Smooth muscle cell (in vitro differentiated cells): Measurements from ENCODE around the gene LHX4. TPM values are rescaled to one million over a fixed set of nuclear protein-coding genes. Genes with fewer than 3 reads are reported as not detected.

Source experiments
- DNase-seq: peaks from one replicate; lab custom pipeline; 2025; ENCODE audit not compliant: unreplicated experiment; lab: John Stamatoyannopoulos, UW
- H2AFZ ChIP-seq: fragments of 200-600 bp; sonication (generic); 2 replicates; pipeline ENCODE4 v1.6.0; 2016; ENCODE audit warnings: antibody characterized with exemption, low read depth, mild to moderate bottlenecking
- H3F3A ChIP-seq: fragments of 200-600 bp; sonication (generic); 2 replicates; pipeline ENCODE4 v1.6.0; 2017; ENCODE audit warnings: antibody characterized with exemption, low read depth
- H3K27ac ChIP-seq: fragments of 200-600 bp; sonication (generic); 2 replicates; pipeline ENCODE4 v1.5.1; 2016; ENCODE audit warnings: low read depth, mild to moderate bottlenecking
- H3K27me3 ChIP-seq: fragments of 200-600 bp; sonication (generic); 2 replicates; pipeline ENCODE4 v1.6.1; 2016; ENCODE audit warnings: low read depth, mild to moderate bottlenecking
- H3K36me3 ChIP-seq: fragments of 200-600 bp; sonication (generic); 2 replicates; pipeline ENCODE4 v1.5.1; 2016; ENCODE audit warnings: low read depth
- H3K4me1 ChIP-seq: fragments of 200-600 bp; sonication (generic); 2 replicates; pipeline ENCODE4 v1.5.1; 2016; ENCODE audit warnings: low read depth
- H3K4me2 ChIP-seq: fragments of 200-600 bp; sonication (generic); 2 replicates; pipeline ENCODE4 v1.6.0; 2016; ENCODE audit warnings: mild to moderate bottlenecking
- H3K4me3 ChIP-seq: fragments of 200-600 bp; sonication (generic); 2 replicates; pipeline ENCODE4 v1.5.1; 2016; ENCODE audit warnings: mild to moderate bottlenecking
- H3K79me2 ChIP-seq: fragments of 200-600 bp; sonication (generic); 2 replicates; pipeline ENCODE4 v1.6.0; 2016; ENCODE audit warnings: low read depth, mild to moderate bottlenecking
- H3K9ac ChIP-seq: fragments of 200-600 bp; sonication (generic); 2 replicates; pipeline ENCODE4 v1.6.0; 2016; ENCODE audit warnings: low read depth
- H3K9me3 ChIP-seq: fragments of 200-600 bp; sonication (generic); replicated peaks from 2 replicates; pipeline ENCODE4 v1.5.1; 2016; ENCODE audit warnings: low read depth
- H4K20me1 ChIP-seq: fragments of 200-600 bp; sonication (generic); 2 replicates; pipeline ENCODE4 v1.6.0; 2016; ENCODE audit warnings: low read depth
- WGBS: methylation state at CpG from one replicate; pipeline ENCODE4 v1.1.7; 2016; ENCODE audit warnings: low lambda C conversion rate; 5-methylcytosine and 5-hydroxymethylcytosine counted together
- polyA plus RNA-seq: library from polyadenylated mRNA; unstranded; fragments of >200 nt; fragmentation: Nextera tagmentation; extraction: Ambion mirVana; gene quantifications from 2 replicates; pipeline ENCODE4 v1.2.1, GENCODE V29; 2016
- total RNA-seq: library from RNA; depleted of rRNA; stranded (reverse); fragments of >200 nt; gene quantifications from 2 replicates; pipeline ENCODE4 v1.2.3, GENCODE V29; 2014
- TF ChIP-seq, protein P1 (sequence below): fragments of 200-600 bp; sonication (generic); IDR thresholded peaks from 2 replicates; pipeline ENCODE4 v1.5.1; 2017; ENCODE audit warnings: borderline replicate concordance, mild to moderate bottlenecking, antibody characterized with exemption; ENCODE audit not compliant: insufficient read depth, poor library complexity, severe bottlenecking

LHX4 gene
- total and polyA plus RNA-seq, 2 experiments from 2014 or later = not detected

DNA sequence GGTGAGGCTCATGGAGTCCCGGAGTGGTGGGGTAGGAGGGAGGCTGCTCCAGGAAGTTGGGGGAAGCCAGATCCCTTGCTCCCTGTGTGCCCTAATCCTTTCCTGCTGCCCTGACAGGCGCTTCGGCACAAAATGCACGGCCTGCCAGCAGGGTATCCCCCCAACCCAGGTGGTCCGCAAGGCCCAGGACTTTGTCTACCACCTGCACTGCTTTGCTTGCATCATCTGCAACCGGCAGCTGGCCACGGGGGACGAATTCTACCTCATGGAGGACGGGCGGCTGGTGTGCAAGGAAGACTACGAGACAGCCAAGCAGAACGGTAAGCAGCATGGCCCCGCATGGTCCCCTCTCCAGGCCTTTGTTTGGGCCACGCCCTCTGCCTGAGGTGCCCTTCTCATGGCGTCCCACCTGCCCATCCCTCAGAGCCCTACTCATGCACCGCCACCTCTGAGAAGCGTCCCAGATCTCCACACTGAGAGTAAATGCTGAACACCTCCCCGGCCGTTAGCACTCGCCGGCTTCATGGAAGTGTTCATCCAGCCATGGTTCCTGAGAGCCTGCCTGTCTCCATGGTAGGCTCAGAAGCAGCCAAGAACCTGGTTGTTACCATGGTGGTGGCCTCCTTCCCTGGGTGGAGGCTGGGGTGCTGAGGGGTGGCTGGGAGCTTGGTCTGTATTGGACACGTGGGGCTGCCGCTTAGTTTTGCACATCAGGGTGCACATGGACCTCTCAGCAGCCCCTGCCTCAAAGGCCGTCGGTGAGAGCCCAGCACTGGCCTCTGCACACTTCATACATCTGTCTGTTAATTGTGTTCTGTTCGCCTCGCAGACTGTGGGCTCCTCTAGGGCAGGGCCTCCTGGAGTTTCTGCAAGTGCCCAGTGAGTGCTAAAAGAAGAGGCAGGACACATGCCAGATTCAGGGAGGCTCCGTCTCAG is 36.5 kb downstream of the LHX4 start:
- H3K36me3 ChIP-seq = no peaks in the 10 kb centered on the region
- H3K27ac ChIP-seq = no peak overlapping the region
- DNase-seq = no peak
- no peak overlapping the region for H3K9ac ChIP-seq
- no peaks in the 10 kb centered on the region for H3K79me2 ChIP-seq
- H3K4me2 ChIP-seq = no peak overlapping the region
- no peaks in the 10 kb centered on the region for H3F3A ChIP-seq
- no peaks in the 10 kb centered on the region for H4K20me1 ChIP-seq
- WGBS = 86% methylated on average over 26 of the region's 28 CpGs
- H3K4me1 ChIP-seq = peaks cover 20% of the 10 kb centered on the region
- no peak overlapping the region for H2AFZ ChIP-seq
- TF ChIP-seq, protein P1, sequence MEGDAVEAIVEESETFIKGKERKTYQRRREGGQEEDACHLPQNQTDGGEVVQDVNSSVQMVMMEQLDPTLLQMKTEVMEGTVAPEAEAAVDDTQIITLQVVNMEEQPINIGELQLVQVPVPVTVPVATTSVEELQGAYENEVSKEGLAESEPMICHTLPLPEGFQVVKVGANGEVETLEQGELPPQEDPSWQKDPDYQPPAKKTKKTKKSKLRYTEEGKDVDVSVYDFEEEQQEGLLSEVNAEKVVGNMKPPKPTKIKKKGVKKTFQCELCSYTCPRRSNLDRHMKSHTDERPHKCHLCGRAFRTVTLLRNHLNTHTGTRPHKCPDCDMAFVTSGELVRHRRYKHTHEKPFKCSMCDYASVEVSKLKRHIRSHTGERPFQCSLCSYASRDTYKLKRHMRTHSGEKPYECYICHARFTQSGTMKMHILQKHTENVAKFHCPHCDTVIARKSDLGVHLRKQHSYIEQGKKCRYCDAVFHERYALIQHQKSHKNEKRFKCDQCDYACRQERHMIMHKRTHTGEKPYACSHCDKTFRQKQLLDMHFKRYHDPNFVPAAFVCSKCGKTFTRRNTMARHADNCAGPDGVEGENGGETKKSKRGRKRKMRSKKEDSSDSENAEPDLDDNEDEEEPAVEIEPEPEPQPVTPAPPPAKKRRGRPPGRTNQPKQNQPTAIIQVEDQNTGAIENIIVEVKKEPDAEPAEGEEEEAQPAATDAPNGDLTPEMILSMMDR = no peak
- peaks cover 8% of the 10 kb centered on the region for H3K27me3 ChIP-seq
- no peaks in the 10 kb centered on the region for H3K9me3 ChIP-seq
- H3K4me3 ChIP-seq = no peak overlapping the region

DNA sequence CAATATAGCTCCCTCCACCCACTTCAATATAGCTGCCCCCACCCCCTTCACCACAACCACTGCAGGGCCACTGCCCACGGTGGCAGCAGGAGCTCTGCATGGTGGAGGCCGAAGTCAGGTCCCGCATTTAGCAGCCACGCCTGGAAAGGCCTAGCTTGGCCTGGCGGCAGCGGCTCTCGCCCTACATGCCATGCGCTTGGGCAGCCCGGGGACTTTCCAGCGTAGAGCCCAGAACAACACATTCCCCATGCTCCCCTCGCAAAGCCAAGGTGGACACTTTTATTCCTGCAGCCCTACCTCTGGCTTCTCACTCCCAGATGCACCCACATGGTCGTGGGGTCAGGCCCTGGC is 37.1 kb downstream of the LHX4 start:
- Histone ChIP-seq H3K4me1 (peaks cover 23% of the 10 kb centered on the region), H3F3A (no peaks in the 10 kb centered on the region), H3K4me2 (no peak overlapping the region), H2AFZ (no peak overlapping the region), H3K4me3 (no peak overlapping the region), H3K9ac (no peak overlapping the region), H4K20me1 (no peaks in the 10 kb centered on the region), H3K79me2 (no peaks in the 10 kb centered on the region), H3K27ac (no peak overlapping the region), H3K9me3 (no peaks in the 10 kb centered on the region), H3K27me3 (peaks cover 5% of the 10 kb centered on the region), H3K36me3 (no peaks in the 10 kb centered on the region)
- TF ChIP-seq, protein P1 = no peak
- DNase-seq = no peak
- 97% methylated on average over 12 of the region's 12 CpGs for WGBS

DNA sequence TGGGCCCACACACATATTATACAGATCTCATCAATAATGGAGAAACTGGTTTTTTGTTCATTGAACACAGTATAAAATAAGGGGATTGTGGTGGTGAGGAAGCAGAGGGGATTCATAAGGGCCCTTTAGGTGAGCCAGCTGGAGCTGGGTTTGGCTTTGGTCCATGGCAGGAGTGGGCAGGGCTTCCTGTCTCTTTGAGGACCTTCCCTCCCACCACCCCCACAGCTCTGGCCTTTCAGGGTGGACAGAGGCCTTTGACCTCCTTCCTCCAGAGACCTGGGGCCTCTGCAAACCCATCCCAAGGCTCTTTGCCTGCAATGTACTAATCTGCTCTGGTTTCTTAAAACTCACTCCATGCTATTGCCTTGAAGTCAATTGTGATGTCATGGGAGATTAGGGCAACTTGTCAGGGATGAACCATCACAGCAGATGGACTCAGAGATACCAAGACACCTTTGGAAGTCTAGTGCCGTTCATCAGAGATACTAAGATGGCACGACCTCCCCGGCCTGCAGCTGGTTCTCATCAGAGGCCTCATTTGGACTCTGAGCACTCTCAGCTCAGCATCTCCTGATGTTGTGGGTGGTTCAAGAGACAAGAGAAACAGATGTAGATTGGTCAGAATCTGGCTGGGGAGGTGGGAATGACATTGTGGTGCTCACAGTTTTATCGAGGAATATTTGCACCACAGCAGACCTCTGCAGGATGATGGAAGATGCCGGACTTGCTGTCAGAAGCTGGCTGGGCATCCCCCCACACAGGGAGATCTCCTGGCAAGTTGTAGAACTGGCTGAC is 37.9 kb downstream of the LHX4 start:
- Histone ChIP-seq H3K9me3 (no peaks in the 10 kb centered on the region), H3F3A (no peaks in the 10 kb centered on the region), H3K9ac (no peak overlapping the region), H4K20me1 (no peaks in the 10 kb centered on the region), H3K27me3 (peaks cover 5% of the 10 kb centered on the region), H3K27ac (no peak overlapping the region), H3K4me3 (no peak overlapping the region), H2AFZ (no peak overlapping the region), H3K79me2 (no peaks in the 10 kb centered on the region), H3K4me2 (no peak overlapping the region), H3K4me1 (peaks cover 23% of the 10 kb centered on the region), H3K36me3 (no peaks in the 10 kb centered on the region)
- no peak for DNase-seq
- 92% methylated on average over 5 of the region's 5 CpGs for WGBS
- TF ChIP-seq, protein P1 = no peak
